NCI-H2107 (cell line): ENCODE data around the gene EFCAB3.
"Not testable (repeated sequence)": the region's sequence is repeated elsewhere in the genome, so short reads cannot be mapped to it uniquely, and the experiment has no call there.

Experiments
- DNase-seq: peaks from one replicate; lab custom pipeline; 2025; lab: John Stamatoyannopoulos, UW

EFCAB3 gene

DNA sequence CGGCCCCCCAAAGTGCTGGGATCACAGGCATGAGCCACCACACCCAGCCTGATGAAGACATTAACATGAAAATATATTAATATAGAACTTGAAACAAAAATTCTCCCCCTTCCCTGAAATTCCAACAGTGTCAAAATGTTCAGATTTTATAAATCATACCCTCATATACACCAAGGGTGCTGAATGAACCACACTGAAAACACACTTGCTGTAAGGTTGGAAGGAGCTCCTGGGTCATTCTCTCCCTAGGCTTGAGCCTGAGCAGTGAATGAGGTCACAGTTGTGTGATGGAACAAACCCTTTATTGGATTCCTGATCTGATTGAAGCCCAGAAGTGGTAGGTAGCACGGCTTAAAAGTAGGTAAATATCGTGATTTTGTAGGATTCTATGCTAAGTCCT, at the start of gene EFCAB3:
EFCAB3 (plus strand) TSS at position 301 of the 400 bp plus-strand sequence. CDS start 2,427 bp downstream, outside the sequence.
- no peak for DNase-seq

DNA sequence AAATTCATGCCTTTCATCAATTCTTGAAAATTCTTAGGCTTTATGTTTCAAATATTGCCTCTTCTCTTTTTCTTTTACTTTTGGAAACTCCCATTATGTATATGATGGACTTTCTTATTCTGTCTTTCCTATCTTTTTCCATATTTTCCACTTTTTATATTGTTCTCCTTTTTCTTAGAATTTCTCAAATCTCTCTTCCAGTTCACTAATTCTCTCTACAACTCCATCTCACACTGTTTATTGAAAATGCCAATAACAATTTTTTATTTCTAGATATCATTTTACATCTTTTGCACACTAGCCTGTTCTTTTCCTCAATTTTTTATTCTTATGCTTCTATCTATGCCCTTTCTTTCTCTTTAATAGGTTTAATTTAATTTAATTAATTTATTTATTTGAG, 43.8 kb upstream of the EFCAB3 start:
- DNase-seq: no peak

DNA sequence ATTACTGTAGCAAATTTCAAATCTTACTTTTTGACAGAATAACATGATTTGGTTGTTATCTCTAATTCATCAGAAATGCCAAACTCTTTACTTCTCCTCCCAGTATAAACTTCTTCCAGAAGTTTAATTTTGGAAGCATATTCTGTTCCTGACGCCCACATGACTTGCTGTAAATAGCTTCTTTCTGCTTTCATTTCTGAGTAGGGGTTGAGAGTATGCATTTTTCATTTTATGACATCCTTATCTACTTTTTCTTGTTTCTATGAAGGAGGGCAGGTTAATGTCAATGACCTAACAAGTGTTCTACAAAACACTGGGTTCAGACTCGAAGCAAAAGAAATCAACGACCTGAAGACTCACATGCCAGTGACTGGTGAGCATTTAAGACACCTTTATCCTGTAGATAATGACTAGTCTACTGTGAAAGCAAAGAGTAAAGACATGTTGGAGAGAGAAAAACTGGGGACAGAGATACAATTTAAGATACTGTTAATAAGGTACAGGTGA, 36.5 kb upstream of the EFCAB3 start:
- no peak for DNase-seq

DNA sequence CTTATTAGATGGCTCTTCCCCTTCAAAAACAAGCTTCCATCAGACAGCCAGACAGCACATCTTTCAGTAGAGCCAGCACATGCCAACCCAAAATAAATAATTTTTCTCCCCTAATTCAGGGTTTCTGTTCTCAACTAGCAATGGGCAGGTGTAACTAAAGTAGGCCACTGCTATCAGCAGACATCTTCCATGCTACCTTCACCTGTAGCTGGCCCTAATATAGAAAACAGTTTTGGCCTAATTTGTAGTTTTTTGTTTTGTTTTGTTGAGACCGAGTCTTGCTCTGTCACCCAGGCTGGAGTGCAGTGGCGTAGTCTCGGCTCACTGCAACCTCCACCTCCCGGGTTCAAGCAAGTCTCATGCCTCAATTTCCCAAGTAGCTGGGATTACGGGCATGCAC, 29.2 kb upstream of the EFCAB3 start:
- DNase-seq: no peak

DNA sequence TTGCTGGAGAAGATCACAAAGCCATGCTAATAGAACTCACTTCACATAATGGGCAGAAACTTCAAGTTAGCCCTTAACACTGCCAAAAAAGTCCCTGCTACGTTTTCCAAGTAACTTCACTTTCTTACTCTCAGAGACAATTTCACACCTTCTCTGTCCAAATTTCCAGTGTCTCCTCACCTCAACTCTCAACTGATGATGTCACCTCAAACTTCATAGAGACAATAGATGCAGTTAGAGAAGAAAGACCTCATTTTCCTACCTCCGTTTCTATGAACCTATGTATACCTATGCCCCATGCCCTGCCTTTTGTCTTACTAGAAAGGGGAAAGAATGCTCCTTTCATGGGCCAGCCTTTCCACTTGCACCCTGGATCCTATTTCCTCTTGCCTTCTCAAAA, 14.2 kb upstream of the EFCAB3 start:
- DNase-seq: no peak

DNA sequence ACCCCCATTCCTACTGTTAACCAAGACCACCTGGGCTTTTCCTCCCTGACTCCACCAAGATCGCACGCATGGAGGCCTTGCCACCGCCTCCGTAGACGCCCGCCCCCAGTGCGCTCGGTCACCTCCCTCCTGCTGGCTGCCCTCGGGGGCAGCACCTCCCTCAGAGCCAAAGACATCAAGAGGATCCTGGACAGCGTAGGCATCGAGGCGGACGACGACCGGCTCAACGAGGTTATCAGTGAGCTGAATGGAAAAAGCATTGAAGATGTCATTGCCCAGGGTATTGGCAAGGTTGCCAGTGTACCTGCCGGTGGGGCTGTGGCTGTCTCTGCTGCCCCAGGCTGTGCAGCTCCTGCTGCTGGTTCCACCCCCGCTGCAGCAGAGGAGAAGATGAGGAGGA, 1.2 kb downstream of the EFCAB3 start:
- DNase-seq: no peak

DNA sequence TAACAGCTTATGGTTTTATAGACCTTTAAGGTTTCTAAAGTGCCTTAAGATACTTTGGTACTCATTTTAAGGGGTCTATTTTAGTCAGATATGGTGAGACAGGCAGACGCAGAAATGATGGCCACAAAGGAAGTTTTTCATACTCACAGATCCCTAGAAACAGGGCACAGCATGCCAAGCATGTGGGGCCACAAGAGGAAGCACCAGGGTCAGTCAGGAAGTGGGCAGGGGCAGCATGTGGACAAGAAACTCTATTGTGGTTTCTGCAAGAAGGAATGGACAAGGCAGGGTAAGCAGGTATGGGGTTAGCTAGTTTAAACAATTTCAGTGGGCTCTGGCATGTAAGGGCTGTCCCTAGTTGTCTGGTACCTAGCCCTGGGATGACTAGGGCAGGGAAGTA, 8.5 kb downstream of the EFCAB3 start:
- no peak for DNase-seq

DNA sequence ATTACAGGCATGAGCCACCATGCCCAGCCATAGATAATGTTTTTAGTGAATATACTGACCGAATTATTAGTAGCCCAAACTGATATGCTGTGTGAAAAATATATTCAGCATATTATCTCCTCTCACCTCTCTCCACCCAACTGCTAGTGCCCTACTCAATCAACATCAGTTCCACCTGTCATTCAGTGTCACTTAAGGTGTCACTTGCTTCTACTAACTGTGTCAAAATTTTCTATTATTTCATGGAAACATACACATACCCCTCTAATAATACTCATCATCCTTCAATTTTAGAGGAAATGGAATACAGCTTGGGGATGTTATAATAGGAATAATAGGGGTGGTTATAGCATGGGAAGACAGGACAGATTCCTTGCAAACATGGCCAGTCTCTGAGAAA, 12.6 kb downstream of the EFCAB3 start:
- no peak for DNase-seq

DNA sequence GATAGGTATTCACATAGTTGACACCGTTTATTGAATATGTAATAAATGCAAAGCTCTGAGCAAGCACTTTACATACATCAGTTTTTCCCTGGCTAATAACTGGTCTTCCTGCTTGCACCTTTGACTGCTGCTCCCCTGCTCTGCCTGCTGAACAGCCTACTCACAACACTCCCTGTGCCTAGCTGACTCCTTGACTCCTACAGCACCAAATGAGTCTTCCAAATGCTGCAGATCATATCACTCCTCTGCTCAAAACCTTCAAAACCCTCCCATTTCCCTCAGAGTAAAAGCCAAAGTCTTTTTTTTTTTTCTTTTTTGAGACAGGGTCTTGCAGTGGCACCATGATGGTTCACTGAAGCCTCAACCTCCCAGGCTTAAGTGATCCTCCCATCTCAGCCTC, 18.5 kb downstream of the EFCAB3 start:
- DNase-seq: no peak

DNA sequence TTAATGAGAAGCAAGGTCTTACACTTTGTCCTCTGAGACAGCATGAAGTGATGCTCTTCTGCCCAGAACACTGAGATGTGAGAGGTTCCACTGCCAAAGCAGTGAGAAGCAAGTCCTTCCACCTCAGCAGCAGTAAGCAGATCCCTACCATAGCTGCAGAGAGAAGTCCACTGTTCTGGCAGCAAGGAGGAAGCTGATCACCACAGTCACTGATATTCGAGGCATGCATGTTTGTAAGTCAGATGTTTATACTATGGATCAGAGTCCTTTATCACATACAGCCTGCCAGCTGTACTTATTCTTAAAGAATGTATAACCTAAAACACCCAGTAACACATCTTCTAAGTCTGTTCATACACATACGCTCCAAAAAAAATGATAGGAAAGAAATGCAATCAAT, 25.1 kb downstream of the EFCAB3 start:
- no peak for DNase-seq

DNA sequence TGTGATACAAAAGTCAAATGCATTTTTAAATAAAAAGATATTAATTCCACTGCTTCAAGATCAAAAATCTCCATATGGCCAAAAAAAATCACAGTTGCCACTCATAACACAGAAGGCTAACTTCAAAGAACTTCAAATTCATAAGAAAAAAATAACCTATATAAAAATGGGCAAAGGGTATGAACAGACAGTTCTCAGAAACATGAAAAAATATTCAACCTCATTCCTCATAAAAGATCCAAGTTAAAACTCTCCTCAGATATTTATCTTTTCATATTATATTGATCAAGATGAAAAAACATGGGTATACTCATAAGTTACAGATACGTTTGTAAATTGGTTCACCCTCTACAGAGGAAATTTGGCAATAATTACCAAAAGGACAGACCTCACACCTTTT, 32.7 kb downstream of the EFCAB3 start:
- DNase-seq: not testable (repeated sequence)

DNA sequence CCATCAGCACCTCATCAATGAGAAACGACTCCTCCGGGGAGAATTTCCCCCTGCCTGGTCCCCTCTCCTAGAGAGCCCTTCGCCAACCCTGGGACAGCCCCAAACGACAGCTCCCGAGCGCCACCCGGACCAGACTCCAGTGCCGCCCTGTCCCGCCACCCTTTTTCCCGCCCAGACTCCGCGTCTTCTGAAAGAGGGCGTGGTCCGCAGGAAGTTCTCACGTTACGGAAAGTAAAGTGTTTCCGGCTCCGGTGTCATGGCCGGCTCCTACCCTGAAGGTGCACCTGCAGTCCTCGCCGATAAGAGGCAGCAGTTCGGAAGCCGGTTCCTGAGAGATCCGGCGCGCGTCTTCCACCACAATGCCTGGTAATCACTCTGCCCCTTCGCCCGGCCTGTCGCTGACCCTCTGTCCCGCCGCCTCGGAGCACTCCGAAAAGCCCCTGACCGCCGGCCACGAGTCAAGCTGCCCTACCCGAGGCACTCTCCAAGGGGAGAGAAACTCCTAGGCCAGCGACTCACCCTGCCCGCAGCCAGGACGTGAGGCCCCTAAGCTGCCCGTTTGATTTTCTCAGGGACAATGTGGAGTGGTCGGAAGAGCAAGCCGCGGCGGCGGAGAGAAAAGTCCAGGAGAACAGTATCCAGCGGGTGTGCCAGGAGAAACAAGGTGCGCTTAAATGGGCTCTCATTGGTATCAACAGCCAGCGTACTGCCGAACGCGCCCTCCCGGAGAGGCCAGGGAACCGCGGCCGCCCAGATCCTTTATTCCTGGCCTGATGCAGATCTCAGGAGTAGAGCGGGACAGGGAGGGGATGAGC, 43.5 kb downstream of the EFCAB3 start, which contains the start of gene METTL2A:
METTL2A (plus strand) TSS at position 251 of the 815 bp plus-strand sequence; CDS start at position 257, 6 bp downstream.
- peak; percentile 85 for DNase-seq

DNA sequence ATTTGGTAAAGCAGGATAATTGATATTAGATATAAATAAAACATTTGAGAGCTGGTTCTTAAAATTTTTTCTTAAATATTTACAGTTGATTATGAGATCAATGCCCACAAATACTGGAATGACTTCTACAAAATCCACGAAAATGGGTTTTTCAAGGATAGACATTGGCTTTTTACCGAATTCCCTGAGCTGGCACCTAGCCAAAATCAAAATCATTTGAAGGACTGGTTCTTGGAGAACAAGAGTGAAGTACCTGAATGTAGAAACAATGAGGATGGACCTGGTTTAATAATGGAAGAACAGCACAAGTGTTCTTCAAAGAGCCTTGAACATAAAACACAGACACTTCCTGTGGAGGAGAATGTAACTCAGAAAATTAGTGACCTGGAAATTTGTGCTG, 45.9 kb downstream of the EFCAB3 start:
- DNase-seq: not testable (repeated sequence)

DNA sequence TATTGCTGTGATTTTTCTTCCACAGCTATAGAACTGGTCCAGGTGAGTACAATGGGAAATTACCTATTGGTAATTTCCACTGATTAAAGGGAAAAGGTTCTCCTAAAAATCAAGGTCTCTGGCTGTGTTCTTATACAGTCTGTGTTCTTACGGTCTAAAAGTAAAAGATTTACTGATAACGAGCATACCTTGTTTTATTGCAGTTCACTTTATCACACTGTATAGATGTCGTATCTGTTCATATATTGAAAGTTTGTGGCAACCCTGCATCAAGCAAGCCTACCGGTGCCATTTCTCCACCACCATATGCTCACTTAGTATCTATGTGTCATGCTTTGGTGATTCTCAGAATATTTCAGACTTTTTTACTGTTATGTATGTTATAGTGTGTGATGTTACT, 54.9 kb downstream of the EFCAB3 start:
- not testable (repeated sequence) for DNase-seq

DNA sequence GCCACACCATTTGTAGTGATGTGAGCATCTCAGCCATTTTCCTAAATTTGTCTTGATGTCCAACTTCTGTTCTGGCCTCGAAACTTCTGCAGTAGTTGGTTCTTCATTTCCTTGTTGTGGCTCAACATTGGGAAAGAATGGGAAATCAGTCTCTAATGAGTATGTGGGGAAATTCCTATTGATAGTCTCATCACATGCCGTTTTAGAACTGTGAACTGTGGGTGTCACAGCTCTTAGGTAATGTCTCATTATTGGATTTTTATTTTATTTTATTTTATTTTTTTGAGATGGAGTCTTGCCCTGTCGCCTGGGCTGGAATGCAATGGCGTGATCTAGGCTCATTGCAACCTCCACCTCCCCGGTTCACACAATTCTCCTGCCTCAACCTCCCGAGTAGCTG, 60.8 kb downstream of the EFCAB3 start:
- DNase-seq: not testable (repeated sequence)

DNA sequence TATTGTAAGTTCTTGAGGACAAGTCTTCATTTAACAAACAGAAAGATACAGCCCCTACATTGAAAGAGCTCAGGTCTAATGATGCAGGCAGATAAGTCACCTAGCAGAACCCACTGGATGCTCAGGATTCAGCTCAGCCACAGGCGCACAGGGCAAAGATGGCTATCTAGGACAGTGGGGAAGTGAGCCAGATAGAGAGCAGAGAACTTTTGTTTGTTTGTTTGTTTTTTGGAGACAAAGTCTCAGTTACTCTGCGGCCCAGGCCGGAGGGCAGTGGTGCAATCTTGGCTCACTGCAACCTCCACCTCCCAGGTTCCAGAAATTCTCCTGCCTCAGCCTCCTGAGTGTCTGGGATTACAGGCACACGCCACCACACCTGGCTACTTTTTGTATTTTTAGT, 63.7 kb downstream of the EFCAB3 start:
- DNase-seq: no peak

DNA sequence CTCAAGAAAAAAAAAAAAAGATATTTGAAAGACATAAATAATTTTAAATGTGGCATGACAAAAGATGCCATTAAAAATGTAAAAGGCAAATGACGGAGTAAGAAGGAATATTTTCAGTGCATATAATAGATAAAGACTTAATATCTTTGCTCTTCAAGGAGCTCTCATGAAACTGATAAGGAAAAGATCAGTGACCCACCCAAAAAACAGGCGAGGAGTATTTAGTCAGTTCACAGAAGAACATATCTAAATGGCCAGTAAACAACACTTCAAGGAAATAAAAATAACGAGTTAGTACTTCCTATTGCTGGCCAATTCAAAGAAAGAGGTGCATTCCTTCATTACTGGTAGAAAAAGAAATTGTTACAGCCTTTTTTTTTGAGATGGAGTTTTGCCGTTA, 65.4 kb downstream of the EFCAB3 start:
- not testable (repeated sequence) for DNase-seq

DNA sequence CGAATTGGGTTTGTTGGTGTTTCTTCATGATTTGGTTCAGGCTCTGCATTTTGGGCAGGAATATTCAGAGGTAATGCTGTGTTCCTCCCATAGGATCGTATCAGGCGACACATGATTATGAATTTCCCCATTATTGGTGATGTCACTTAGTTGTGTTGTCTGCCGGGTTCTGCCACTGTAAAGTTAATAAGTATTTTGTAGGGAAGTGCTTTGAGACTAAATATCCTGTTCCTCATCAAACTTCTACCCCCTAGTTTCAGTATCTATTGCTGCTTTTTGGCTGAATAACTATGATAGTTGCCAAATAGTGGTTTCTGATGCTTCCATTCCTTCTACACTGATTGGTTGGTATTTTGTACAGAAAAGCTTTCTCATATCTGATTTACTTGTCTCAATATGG, 71.8 kb downstream of the EFCAB3 start:
- not testable (repeated sequence) for DNase-seq

DNA sequence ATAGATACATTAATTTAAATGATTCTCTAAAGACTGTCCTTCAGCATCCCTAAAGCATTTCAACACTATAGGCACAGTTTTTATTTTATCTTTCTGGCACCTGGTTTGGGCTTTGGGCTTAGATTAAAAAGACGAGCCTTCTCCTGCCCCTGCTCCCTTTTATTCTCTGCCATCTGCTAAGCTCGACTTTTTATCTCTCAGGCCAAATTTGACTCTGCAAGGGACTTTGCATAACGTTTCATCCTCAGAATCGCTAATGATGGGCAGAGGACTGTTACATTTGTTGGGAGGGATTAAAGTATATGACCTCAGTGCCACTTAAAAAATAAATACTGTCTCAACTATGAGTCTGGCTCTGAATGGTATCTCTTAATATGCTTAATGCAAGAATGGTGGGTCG, 72.7 kb downstream of the EFCAB3 start:
- DNase-seq: not testable (repeated sequence)

DNA sequence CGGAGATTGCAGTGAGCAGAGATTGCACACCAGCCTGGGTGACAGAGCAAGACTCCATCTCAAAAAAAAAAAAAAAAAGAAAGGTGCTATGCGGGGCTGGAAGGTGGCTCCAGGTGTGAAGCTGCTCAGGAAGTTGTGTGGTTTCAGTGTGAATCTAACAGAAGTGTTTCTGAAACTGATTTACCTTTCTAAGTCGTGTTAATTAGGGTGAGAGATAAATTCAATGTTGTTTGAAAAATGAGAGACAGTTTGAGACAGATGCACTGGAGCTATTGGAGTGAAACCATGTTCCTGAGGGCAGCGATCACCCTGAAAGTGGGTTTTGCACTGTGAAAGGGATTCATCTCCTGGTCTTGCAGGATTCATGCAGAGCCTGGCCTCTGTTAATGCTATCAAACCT, 73.3 kb downstream of the EFCAB3 start:
- DNase-seq: not testable (repeated sequence)

DNA sequence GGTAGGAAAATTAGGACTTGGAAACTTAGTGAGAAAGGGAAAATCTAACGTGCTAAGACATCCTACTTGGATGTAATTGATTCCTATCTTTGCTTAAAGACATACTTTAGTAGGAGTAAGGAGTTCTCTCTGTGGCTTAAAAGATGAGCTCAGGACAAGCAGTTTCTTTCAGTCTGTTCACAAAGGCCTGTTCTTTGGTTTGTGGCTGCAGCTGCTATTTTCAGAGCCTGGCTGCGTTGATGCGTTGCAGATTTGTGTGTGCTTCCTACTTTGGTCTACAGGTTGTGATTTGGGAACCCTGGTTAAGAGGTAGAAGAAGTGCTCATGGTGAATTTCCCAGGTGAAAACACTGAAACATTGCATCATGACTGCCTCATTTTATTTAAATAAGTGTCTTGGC, 73.8 kb downstream of the EFCAB3 start:
- not testable (repeated sequence) for DNase-seq

DNA sequence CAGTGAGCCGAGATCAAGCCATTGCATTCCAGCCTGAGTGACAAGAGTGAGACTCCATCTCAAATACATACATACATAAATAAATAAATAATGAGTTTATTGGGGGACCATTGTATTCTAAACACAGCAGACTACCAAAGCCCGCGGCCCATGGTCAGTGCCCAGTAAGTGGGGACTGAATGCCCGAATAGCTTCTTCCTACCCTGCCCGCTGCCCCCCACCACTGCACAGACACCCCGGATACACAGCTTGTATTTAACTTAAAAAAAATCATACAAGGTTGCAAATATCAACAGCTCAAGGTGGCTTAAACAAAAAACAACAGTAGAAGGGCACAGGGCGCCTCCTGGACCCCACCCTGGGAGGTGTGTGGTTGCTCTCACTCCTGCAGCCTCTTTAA, 75.7 kb downstream of the EFCAB3 start:
- no peak for DNase-seq

DNA sequence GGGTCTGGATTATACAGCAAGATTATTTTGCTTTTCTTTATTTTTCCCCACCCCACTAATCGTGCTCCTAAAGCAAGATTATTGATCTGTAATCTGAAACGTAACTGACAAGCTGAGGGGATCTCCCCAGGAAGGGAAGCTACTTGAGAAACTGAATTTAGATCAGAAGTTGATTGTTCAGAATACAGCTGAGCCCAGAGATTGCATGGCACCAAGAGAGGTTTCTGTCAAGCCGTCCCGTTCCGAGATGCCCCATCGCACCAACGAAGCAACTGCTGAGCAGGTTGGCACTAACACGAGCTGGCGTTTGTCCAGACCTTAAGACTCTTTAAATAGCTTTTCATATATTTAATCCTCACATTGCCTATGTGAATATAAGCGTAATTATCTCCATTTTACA, 78.1 kb downstream of the EFCAB3 start:
- not testable (repeated sequence) for DNase-seq

DNA sequence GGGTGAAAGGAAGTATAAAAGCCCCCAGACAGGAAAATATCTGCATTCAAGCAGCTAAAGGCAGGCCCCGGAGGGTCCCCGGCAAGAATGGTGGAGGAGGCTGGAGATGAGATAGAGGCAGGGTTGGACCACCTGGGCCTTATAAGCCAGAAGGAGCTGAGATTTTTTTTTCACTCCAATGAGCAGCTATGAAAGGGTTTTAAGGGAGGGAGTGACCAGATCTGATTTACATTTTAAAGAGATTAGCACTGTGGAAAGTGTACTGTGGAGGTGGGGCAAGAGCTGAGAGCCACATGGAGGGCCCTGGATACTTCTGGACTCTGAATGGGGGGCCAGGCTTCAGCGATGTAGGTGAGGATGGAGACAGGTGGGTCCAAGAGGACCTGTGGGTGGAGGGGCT, 84.1 kb downstream of the EFCAB3 start:
- DNase-seq: not testable (repeated sequence)
